SKM-1 (cell line): ENCODE measurements around the gene OCIAD2.
"Not testable (repeated sequence)": the region's sequence is repeated elsewhere in the genome, so short reads cannot be mapped to it uniquely, and the experiment has no call there.

ENCODE experiments used
- DNase-seq: peaks from one replicate; lab custom pipeline; 2025; ENCODE audit not compliant: unreplicated experiment; lab: John Stamatoyannopoulos, UW

Gene OCIAD2

DNA sequence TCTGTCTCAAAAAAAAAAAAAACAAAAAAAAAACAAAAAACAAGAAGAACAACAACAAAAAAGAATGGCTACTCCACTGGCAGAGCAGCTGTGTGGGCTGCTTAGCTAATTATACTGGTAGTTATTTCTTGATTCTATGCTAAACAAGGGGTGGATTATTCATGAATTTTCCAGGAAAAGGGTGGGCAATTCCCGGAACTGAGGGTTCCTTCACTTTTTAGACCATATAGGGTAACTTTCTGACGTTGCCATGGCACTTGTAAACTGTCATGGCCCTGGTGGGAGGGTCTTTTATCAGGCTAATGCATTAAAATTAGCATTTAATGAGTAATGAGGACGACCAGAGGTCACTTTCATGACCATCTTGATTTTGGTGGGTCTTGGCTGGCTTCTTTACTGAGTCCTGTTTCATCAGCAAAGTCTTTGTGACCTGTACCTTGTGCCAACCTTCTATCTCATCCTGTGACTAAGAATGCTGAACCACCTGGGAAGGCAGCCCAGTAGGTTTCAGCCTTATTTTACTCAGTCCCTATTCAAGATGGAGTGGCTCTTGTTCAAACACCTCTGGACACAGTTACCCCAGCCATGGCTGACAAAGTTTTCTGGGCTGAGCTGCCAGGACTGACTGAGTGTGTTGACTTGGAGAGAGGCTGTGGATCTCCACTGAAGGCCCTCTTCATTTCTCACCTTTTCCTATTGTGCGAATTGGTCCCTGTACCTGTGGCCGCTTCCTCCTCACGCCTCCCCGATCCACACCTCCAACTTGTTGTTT is 1.3 kb upstream of the OCIAD2 start:
- no peak for DNase-seq

DNA sequence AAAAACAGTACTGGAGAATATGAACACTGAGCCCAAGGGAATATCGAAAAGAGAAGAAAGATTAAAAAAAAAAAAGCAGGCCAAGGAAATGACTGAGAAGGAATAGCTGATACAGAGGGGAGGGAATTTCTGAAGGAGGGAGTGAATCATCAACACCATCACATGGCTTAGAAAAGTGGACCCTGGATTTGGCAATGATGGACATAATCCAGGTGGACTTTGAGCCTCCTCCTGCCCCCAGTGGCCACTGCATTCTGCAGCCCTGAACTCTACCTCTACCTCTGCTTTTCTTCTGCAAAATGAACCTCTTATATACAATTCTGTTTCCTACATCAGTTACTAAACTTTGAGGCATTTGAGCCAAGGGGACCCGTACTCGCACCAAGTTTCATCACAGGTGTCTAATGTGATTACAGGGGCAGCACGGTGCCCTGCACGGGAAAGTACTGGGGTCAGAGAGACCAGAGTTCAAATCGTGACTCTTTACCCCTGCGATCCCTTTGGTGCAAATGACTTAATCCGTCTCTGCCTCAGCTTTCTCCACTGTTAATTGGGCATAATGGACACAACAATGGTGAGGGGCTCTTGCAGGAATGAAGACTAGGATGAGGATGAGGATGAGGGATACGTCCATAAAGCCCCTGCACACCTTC is 1.1 kb downstream of the OCIAD2 start:
- DNase-seq = no peak

DNA sequence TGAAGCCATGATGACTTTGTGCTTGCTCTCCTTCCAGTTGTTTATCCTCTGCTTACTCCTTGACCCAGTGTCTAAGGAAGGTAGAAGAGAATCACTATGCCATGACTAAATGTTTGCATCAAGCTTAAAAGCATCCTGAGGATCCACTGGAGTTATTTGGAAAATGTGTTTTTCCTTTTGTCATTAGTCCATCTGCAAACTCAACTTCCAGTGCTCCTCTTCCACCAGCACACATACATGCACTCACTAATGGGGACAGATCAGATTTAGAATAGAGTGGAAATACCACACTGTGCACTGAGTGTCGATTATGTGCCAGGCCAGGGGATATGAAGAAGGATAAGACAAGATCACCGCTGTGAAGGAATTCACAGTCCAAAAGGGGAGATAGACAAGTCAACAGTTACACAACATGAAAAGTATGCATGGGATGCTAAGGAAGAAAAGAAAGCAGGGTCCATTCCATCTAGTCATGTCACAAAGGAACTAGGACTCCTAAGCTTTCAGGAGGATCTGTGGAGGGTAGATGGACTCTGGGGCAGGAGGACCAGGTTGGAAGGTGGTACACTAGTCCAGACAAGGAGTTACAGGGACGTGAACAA is 1.9 kb downstream of the OCIAD2 start:
- no peak for DNase-seq

DNA sequence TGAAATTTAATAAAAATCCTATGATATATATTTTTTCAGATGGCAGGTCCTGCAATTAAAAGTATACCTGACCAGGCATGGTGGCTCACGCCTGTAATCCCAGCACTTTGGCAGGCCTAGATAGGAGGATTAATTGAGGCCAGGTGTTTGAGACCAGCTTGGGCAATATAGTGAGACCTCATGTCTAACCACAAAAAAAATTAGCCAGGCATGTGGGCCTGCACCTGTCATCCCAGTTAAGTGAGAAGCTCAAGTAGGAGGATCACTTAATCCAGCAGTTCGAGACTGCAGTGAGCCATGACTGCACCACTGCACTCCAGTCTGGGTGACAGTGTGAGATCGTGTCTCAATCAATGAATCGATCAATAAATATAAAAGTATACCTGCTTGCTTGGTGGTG is 2.5 kb downstream of the OCIAD2 start:
- DNase-seq = no peak

DNA sequence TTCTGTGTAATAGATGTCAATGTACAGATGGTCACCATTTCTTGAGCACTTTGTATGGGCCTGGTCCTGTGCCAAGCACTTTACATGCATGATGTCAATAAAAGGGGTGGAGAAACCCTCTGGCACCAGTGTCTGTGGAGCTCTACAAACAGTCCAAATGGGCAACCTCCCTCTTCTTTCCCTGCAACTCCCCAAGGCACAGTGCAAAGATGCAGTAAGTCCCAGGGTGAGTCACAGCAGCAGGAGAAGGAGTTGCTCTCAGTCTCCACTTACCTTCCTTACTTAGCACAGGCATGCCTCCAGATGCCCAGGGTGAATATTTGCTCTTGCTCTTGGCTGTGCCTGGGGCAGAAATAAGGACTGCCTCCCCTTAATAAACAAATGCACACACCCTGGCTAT is 4.3 kb downstream of the OCIAD2 start:
- no peak for DNase-seq

DNA sequence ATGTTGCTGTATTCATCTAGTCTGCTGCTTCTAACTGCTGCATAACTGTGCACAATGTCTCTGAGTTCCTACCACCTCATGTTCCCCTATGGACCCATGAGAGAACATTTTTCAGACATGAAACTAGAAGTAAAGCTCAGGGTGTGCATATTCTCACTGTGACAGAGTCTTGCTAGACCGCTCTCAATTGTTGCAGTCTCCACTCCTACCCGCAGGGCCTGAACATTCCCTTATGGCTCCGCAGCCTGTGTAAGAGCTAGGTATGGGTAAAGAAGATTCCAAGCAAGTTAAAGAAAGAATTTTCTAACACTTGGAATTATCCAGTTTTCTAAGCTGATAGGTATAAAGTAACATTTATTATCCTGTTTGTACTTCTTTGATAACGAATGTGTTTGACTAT is 5.4 kb downstream of the OCIAD2 start:
- DNase-seq = no peak

DNA sequence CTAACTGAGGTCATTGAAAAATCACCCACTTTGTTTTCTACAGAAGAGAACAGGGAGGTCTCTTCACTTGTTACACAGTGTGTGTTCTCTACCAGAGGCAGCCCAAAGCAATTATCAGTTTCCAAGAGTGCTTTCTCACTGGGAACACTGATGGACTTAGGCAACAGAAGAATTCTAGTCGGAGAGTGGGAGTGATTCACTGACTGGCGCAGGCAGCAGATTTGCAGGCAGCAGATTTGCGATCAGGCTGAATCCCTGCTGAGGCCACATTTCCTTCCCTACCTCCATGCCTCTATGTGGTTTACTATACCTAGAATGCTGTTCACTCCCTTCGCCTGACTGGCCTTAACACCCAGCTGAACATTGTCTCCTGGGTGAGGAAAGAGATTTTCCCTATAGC is 6.6 kb downstream of the OCIAD2 start:
- DNase-seq = no peak

DNA sequence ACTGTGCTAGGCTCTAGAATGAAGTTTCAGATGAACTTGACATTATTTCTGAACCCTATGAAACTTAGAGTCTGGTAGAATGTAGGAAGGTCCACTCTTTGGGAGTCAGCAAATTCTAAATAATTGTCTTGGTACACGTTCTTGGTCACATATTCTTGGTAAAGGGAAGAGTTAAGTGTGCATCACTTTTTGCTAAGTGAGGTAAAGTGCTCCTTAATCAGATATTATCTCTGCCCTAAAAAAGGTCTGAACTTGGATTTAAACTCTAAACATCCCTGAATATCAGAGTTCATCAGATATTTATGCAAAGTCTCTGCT is 7.2 kb downstream of the OCIAD2 start:
- DNase-seq = no peak

DNA sequence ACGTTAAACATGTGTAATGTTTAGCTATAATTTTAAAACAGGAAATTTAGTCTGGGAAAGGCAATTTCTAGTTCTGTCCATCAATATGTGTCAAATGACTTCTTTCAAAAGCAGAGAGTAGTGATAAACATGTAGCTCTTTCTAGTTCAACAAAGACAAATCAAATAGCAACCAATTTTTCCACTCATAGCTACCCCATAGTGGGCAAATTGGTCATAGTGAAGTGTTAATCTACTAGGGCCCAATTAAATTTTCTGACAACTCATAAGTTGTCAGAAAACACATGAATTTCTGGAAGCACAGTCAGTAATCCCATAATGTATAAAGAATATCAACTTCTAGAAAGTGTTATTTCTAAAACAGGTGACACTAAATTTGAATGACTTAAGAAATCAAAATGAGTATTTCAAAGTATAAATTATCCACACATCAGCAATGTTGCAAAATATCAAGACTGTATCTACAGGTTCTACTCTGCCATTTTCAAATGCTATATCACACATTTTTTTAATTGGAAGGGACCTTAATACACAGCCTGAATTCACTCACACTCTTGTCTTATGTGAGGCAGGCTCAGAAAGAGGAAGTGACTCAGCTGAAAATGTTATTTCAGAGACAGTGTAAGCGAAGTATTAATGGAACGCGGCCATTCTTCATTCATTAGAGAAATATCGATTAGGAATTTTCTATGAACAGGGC is 7.7 kb downstream of the OCIAD2 start:
- peak; percentile 21 for DNase-seq

DNA sequence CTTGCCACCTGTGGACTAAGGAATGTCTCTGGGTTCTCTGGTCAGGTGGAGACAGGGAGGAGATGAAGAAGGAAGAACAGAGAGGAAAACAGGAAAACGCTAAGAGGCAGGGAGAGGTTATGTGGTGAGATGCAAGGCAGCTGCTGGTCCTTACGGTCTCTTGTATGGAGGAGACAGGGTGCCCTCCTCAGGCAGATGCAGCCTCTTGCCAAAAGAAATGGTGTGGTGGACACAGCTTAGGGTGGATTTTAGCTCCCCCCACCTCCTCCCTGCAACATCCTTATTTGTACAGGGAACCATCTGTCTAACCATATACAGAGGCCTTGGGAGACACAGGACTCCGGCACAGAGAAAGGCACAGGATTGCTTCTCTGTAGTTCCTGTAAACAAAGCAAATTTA is 9.7 kb downstream of the OCIAD2 start:
- no peak for DNase-seq

DNA sequence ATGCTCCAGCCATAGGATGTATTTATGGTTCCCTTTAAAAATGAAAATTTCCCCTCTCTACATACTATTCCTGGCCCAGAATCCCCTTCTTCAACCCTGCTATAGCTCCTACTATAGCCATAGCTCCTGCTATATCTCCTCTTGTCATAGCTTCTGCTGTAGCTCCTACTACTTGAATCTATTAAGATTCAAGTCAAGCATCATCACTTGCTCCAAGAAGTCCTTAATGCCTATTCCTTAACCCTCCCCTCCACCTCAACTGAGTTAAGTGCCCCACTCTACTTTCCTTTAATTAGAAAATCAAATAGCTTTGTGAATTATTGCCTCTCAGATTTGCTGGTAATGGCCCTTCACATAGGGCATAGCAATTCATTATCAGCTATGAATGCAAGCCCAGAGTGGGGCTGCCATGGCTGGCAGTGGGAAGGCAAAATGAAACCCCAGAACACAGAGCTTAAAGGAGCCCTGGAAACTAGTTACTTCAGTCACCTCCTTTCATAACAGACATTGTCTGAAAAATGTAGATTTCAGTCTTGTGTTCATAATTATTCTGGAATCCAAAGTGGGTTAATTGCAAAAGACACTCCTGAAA is 15.4 kb downstream of the OCIAD2 start:
- DNase-seq = no peak

DNA sequence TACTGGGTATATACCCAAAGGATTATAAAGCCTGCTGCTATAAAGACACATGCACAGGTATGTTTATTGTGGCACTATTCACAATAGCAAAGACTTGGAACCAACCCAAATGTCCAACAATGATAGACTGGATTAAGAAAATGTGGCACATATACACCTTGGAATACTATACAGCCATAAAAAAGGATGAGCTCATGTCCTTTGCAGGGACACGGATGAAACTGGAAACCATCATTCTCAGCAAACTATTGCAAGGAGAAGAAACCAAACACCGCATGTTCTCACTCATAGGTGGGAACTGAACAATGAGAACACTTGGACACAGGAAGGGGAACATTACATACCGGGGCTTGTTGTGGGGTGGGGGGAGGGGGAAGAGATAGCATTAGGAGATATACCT is 16.8 kb downstream of the OCIAD2 start:
- DNase-seq = not testable (repeated sequence)

DNA sequence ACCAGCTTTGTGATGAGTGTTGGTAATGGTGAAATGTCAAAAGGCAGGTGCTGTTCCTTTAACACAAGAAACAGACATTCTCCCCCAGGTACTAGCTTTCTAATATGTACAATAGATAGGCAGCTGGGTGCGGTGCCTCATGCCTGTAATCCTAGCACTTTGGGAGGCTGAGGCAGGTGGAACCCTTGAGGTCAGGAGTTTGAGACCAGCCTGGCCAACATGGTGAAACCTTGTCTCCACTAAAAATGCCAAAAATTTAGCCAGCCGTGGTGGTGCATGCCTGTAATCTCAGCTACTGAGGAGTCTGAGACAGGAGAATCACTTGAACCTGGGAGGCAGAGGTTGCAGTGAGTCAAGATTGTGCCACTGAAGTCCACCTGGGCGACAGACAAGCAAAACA is 24.9 kb downstream of the OCIAD2 start:
- not testable (repeated sequence) for DNase-seq

DNA sequence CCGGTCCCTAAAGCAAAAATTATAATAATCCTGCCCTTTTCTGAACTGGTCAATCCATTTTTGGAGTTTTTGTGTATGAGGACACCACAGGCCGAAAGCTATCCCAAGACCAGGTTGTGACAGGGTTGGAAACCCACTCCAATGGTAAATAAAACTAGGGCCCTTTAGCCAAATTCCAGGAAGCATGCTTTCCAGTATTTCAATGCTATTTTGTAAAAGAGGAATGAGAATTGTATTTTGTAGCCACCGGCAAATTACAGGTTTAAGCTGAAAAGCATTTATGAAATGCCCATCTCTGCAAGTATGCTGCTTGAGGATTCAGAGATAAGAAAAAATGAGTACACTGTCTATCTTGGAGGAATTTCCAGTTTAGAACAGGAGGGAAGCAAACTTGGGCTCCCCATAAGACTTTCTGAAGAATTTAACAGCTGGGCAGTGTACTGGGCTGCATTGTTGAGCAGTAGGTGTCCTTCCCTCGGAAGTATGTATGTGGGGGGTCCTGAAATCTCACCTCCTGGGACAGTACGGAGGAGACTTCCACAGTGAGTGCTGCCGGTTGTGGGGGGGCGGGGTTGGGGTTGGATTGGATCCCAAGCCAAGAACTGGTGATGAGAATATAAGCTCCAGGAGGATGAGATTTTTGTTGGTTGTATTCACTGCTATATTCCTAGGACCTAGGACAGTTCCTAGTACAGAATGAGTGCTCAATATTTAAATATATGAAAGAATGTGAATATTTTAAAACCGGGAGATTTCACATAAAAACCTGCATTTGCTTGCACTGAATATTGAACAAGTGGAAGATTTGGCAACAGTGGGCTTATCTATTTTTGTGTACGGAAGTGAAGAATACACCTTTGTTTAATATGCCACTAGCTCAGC is 26.8 kb downstream of the OCIAD2 start:
- no peak for DNase-seq

DNA sequence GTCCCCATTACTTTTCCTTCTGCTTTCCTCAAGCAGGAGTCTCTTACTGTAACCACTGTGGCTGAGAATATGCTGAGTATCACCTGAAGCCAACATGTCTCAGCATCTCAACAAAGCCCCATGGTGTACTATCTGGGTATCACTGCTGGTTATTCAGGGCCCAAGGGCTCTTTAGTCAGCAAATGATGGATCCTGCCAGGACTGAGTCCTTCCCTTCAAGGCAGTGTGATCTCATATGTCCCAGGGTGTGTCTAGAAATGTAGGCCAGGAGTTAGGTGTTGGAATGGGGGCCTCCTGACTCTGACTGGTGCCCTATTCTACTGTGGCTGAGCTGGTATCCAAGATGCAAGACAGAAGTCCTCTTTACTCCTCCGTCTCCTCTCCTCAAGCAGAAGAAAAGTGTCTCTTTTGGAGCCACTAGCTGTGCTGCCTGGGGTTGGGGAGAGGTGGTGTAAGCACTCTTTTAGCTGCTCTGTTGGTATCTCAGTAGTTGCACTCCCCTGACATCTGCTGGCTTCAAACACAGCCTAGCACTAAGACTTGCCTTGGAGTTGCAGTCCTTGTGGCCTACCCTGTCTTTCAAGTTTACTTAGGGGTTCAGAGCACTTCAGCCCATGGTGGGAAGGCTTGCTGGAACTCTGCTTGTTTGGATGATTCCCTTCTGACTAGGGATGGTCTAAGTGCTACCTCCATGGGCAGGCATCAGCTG is 28.6 kb downstream of the OCIAD2 start:
- DNase-seq = no peak

DNA sequence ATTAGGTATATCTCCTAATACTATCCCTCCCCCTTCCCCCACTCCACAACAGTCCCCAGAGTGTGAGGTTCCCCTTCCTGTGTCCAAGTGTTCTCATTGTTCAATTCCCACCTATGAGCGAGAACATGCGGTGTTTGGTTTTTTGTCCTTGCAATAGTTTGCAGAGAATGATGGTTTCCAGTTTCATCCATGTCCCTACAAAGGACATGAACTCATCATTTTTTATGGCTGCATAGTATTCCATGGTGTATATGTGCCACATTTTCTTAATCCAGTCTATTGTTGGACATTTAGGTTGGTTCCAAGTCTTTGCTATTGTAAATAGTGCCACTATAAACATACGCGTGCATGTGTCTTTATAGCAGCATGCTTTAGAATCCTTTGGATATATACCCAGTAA is 41.9 kb downstream of the OCIAD2 start:
- not testable (repeated sequence) for DNase-seq

DNA sequence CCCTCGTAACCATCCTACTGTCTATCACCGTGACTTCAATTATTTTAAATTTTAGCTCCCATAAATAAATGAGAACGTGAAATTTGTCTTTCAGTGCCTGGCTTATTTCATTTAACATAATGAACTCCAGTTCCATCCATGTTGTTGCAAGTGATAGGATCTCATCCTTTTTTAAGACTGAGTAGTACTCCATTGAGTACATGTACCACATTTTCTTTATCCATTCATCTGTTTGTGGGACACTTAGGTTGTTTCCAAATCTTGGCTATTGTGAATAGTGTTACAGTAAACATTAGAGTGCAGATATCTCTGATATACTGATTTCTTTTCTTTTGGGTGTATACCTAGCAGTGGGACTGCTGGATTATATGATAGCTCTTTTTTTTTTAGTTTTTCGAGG is 42.8 kb downstream of the OCIAD2 start:
- DNase-seq = no peak

DNA sequence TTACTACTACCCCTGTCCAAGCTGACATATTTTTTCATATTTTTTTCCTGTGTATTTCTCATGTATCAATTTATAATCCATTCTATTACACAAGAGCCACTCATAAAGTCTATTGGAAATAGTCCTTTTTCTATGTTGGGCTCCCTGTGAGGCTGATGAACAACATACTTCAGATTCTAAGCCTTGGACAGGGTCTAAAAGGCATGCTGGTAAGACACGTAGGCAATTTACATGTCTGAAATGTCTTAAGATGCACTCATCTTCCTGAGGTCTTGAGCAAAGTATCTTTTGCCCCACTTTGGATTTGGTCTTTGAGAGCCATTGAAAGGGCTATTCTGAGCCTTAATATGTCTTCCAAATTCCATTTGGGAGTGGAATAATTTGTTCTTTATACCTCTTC is 43.9 kb downstream of the OCIAD2 start:
- no peak for DNase-seq

DNA sequence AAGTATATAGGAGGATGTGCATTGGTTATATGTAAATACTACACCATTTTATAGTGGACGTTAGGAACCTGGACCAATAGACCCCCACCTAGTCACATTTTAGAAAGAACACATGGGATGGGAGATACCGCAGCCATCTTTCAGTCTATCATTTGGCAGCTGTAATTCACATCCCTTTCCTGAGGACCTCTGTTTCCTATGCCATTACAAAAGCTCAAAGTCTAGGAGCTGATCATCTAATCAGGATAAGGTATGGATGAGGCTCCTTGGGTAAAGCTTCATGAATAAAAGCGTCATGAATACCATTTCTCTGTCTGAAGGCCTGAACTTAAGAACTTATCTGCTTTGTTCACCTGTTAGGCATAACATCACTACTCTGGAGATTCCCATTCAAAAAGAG is 44.5 kb downstream of the OCIAD2 start:
- DNase-seq = no peak

DNA sequence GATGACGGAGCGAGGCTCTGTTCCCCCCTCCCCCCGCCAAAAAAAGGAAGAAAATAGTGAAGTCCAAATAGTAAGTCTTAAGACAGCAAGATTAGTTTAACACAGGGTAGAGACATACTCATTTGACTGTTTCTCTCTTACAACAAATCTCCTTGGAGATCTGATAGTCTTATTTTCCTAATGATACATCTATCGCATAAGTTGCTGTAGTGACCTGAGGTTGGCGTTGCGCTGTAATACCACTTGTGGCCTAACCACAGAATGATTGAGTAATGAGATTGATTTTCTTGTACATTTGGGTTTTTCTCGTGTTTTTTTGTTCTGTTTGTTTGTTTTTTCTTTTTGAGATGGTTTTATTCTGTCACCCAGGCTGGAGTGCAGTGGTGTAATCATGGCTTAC is 48.4 kb downstream of the OCIAD2 start:
- no peak for DNase-seq
